Measurements from ENCODE around the gene NEK5.

GRCh38 chr13:51993713-51994112 lies 135.2 kb downstream of the NEK5 start:
- TF ChIP-seq, protein P1, sequence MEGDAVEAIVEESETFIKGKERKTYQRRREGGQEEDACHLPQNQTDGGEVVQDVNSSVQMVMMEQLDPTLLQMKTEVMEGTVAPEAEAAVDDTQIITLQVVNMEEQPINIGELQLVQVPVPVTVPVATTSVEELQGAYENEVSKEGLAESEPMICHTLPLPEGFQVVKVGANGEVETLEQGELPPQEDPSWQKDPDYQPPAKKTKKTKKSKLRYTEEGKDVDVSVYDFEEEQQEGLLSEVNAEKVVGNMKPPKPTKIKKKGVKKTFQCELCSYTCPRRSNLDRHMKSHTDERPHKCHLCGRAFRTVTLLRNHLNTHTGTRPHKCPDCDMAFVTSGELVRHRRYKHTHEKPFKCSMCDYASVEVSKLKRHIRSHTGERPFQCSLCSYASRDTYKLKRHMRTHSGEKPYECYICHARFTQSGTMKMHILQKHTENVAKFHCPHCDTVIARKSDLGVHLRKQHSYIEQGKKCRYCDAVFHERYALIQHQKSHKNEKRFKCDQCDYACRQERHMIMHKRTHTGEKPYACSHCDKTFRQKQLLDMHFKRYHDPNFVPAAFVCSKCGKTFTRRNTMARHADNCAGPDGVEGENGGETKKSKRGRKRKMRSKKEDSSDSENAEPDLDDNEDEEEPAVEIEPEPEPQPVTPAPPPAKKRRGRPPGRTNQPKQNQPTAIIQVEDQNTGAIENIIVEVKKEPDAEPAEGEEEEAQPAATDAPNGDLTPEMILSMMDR (IDR thresholded peaks at IDR 0.05), result no peak
- TF ChIP-seq POLR2AphosphoS5 (IDR thresholded peaks at IDR 0.05), result no peak

All from prostate gland (tissue), 2 donors.